Endothelial cell of hepatic sinusoid (primary cell): Measurements from ENCODE around the gene NRM.

Experiments
- in situ Hi-C: cut with HindIII; loops from 2 replicates; pipeline ENCODE4 v1.10.0; 2017; ENCODE audit warnings: low sequenced_read_pairs

NRM gene

GRCh38 chr6:30721198-30722024 is 30.6 kb upstream of the NRM start:
- in situ Hi-C loops: no loop called here

GRCh38 chr6:30720738-30721197 is 30.0 kb upstream of the NRM start:
- in situ Hi-C loops: no loop called here

- in situ Hi-C loops: loop anchor here (5.0 kb wide), 2 partner anchors 38 to 108 kb away; no protein-coding TSS in a partner anchor
These were observed 29.3 kb upstream of the NRM start, which contains the start of gene TUBB for GRCh38 chr6:30719791-30720737. TSS of gene TUBB (plus strand) at chr6:30720352. CDS start at chr6:30720507, 155 bp downstream.

- in situ Hi-C loops: loop anchor here (5.0 kb wide), 2 partner anchors 37 to 107 kb away; no protein-coding TSS in a partner anchor
These were observed 28.6 kb upstream of the NRM start for GRCh38 chr6:30719356-30719755.

- in situ Hi-C loops: loop anchor here (5.0 kb wide), 2 partner anchors 36 to 106 kb away; no protein-coding TSS in a partner anchor
These were observed 27.3 kb upstream of the NRM start for GRCh38 chr6:30717845-30718720.

GRCh38 chr6:30717129-30717844 is 26.5 kb upstream of the NRM start, which contains the start of gene MDC1:
TSS of gene MDC1 (minus strand) at chr6:30717281. CDS start at chr6:30715175, 2,106 bp downstream.
- in situ Hi-C loops: loop anchor here (5.0 kb wide), 2 partner anchors 35 to 105 kb away; no protein-coding TSS in a partner anchor

GRCh38 chr6:30716879-30717128 is 26.0 kb upstream of the NRM start:
- in situ Hi-C loops: loop anchor here (5.0 kb wide), 2 partner anchors 35 to 105 kb away; no protein-coding TSS in a partner anchor

- in situ Hi-C loops: no loop called here
These were observed 23.5 kb upstream of the NRM start for GRCh38 chr6:30714263-30714662.

- in situ Hi-C loops: no loop called here
These were observed 21.7 kb upstream of the NRM start for GRCh38 chr6:30712441-30712945.

GRCh38 chr6:30711758-30712380 is 21.1 kb upstream of the NRM start:
- in situ Hi-C loops: no loop called here

GRCh38 chr6:30709101-30709868 is 18.5 kb upstream of the NRM start:
- in situ Hi-C loops: no loop called here

GRCh38 chr6:30707281-30707850 is 16.6 kb upstream of the NRM start:
- in situ Hi-C loops: no loop called here

- in situ Hi-C loops: no loop called here
These were observed 14.8 kb upstream of the NRM start for GRCh38 chr6:30705620-30706019.

GRCh38 chr6:30703821-30704220 is 13.0 kb upstream of the NRM start:
- in situ Hi-C loops: no loop called here

GRCh38 chr6:30703011-30703410 is 12.2 kb upstream of the NRM start:
- in situ Hi-C loops: no loop called here

GRCh38 chr6:30700340-30700739 is 9.6 kb upstream of the NRM start:
- in situ Hi-C loops: no loop called here

- in situ Hi-C loops: no loop called here
These were observed 5.6 kb upstream of the NRM start for GRCh38 chr6:30696432-30696831.
